Uterus (tissue), 4 donors: ENCODE measurements around the gene ADAMTS18. TPM values are rescaled to one million over a fixed set of nuclear protein-coding genes. Genes with fewer than 3 reads are reported as not detected.

ENCODE experiments used
- DNase-seq, 2 donors: peaks; one replicate each; pipeline ENCODE4 v3.0.0-alpha.2; 2019 to 2020
- H3K27ac ChIP-seq, 2 donors: fragments of 200-600 bp; sonication (generic); 1 replicate in 1 of 2; 2 replicates in 1 of 2; pipeline ENCODE4 v1.5.1; 2016 to 2018
- H3K27me3 ChIP-seq, 2 donors: fragments of 200-600 bp; sonication (generic); one replicate each; pipeline ENCODE4 v1.5.1; 2018 to 2019; ENCODE audit warnings: control low read depth in 1 of 2
- H3K36me3 ChIP-seq, 2 donors: fragments of 200-600 bp; sonication (generic); one replicate each; pipeline ENCODE4 v1.5.1; 2019; ENCODE audit warnings: control low read depth in 1 of 2
- H3K4me1 ChIP-seq, 2 donors: fragments of 200-600 bp; sonication (generic); one replicate each; pipeline ENCODE4 v1.5.1; 2018 to 2019; ENCODE audit warnings: control low read depth in 1 of 2
- H3K4me3 ChIP-seq, 2 donors: fragments of 200-600 bp; sonication (generic); 1 replicate in 1 of 2; 2 replicates in 1 of 2; pipeline ENCODE4 v1.5.1; 2018 to 2019; ENCODE audit warnings: mild to moderate bottlenecking in 1 of 2
- H3K9me3 ChIP-seq, 2 donors: fragments of 200-600 bp; sonication (generic); one replicate each; pipeline ENCODE4 v1.5.1; 2019; ENCODE audit warnings: control low read depth in 1 of 2
- POLR2A ChIP-seq, 2 donors: fragments of 450-650 bp; IDR thresholded peaks; one replicate each; pipeline ENCODE4 v1.6.1; 2016; ENCODE audit warnings: antibody characterized with exemption in 2 of 2, mild to moderate bottlenecking in 1 of 2, moderate library complexity in 1 of 2
- intact Hi-C: fragments of 100-400 bp; cut with DNase I; formaldehyde crosslinking; loops from one replicate; pipeline ENCODE4 v1.15.1; 2023; ENCODE audit warnings: low total_unique reads
- total RNA-seq, 4 donors: library from RNA; depleted of rRNA in 3 of 4; stranded (reverse); fragments of >200 nt in 3 of 4; gene quantifications; one replicate each; pipeline versions ENCODE4 v1.1.0 to v1.2.4, GENCODE V29; 2014 to 2023
- TF ChIP-seq, protein P1 (sequence below), 4 experiments: fragments of 200-600 bp in 2 of 4; fragments of 450-650 bp in 2 of 4; sonication (generic) in 2 of 4; IDR thresholded peaks; one replicate each; pipeline ENCODE4 v1.5.1; 2016 to 2019; ENCODE audit warnings: antibody characterized with exemption in 4 of 4, mild to moderate bottlenecking in 2 of 4, moderate library complexity in 1 of 4
- donor health status: DM: yes; HTN: yes; CAD: no.

Gene ADAMTS18
- total RNA-seq, 4 donors from 2014 or later, result 3.5 to 5.3 TPM; not detected in 2

DNA sequence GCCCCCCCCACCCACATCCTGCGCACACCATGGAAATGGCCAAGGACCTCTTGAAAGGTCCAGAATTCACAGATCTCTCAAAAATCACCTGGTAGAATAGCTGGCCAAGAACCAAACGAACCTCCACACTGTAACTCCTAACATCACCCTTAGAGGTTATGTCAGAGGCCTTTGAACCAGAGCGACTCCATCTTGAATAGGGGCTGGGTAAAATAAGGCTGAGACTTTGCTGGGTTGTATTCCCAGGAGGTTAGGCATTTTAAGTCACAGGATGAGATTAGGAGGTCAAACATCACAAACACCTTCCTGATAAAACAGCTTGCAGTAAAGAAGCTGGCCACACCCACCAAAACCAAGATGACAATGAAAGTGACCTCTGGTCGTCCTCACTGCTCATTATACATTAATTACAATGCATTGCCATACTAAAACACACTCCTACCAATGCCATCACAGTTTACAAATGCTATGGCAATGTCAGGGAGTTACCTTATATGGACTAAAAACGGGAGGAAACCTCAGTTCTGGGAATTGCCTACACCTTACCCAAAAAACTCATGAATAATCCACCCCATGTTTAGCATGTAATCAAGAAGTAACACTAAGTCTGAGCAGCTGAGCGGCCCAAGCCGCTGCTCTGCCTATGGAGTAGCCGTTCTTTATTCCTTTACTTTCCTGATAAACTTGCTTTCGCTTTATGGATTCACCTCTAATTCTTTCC, 200.9 kb downstream of the ADAMTS18 start:
- Histone ChIP-seq H3K4me3 (no peak overlapping the region), H3K4me1 (no peaks in the 10 kb centered on the region), H3K36me3 (no peaks in the 10 kb centered on the region), H3K27ac (no peak overlapping the region), H3K9me3 (no peaks in the 10 kb centered on the region), H3K27me3 (no peaks in the 10 kb centered on the region)
- TF ChIP-seq, protein P1, sequence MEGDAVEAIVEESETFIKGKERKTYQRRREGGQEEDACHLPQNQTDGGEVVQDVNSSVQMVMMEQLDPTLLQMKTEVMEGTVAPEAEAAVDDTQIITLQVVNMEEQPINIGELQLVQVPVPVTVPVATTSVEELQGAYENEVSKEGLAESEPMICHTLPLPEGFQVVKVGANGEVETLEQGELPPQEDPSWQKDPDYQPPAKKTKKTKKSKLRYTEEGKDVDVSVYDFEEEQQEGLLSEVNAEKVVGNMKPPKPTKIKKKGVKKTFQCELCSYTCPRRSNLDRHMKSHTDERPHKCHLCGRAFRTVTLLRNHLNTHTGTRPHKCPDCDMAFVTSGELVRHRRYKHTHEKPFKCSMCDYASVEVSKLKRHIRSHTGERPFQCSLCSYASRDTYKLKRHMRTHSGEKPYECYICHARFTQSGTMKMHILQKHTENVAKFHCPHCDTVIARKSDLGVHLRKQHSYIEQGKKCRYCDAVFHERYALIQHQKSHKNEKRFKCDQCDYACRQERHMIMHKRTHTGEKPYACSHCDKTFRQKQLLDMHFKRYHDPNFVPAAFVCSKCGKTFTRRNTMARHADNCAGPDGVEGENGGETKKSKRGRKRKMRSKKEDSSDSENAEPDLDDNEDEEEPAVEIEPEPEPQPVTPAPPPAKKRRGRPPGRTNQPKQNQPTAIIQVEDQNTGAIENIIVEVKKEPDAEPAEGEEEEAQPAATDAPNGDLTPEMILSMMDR (IDR thresholded peaks at IDR 0.05), result no peak
- no peak for TF ChIP-seq POLR2A (IDR thresholded peaks at IDR 0.05)
- DNase-seq, result no peak
- intact Hi-C loops, result no loop called here

Other genes starting within 250 kb of the ADAMTS18 start
- 10 to 100 TPM in 2 of 4 donors, 1 to 10 TPM in 2; 1.3 to 35.8 (median 20.2) TPM for gene MON1B, start 243.8 kb downstream of the ADAMTS18 start, total RNA-seq
- 10 to 100 TPM in 1 of 4 donors, under 1 TPM in 1, not detected in 2; 0.48 to 11.4 TPM for gene SYCE1L, start 235.6 kb downstream of the ADAMTS18 start, total RNA-seq